Osteoblast (primary cell): ENCODE measurements around the gene WDR91. TPM values are rescaled to one million over a fixed set of nuclear protein-coding genes. Genes with fewer than 3 reads are reported as not detected.
A peak's percentile ranks its signal among the peaks of the same experiment; 100 is the strongest.
"Not testable (repeated sequence)": the region's sequence is repeated elsewhere in the genome, so short reads cannot be mapped to it uniquely, and the experiment has no call there.

Experiments
- DNase-seq: peaks from one replicate; pipeline ENCODE4 v3.0.0; 2011; ENCODE audit warnings: low spot score, mixed read lengths; ENCODE audit not compliant: insufficient read length; ENCODE audit errors: missing footprints
- H2AFZ ChIP-seq: 2 replicates; pipeline ENCODE4 v1.6.0; 2011; ENCODE audit warnings: mild to moderate bottlenecking, low read length
- H3K27ac ChIP-seq: 2 replicates; pipeline ENCODE4 v1.5.1; 2011; ENCODE audit warnings: mild to moderate bottlenecking, low read depth, low read length, moderate library complexity
- H3K27me3 ChIP-seq: 2 replicates; pipeline ENCODE4 v1.6.0; 2012; ENCODE audit warnings: mild to moderate bottlenecking, control low read depth, inconsistent platforms, low read length, moderate library complexity; ENCODE audit not compliant: insufficient read depth
- H3K36me3 ChIP-seq: 2 replicates; pipeline ENCODE4 v1.5.1; 2011; ENCODE audit warnings: mild to moderate bottlenecking, low read length, control low read depth, moderate library complexity; ENCODE audit not compliant: insufficient read depth
- H3K4me1 ChIP-seq: 2 replicates; pipeline ENCODE4 v1.5.1; 2011; ENCODE audit warnings: mild to moderate bottlenecking, low read length, control low read depth, moderate library complexity; ENCODE audit not compliant: insufficient read depth
- H3K4me2 ChIP-seq: 2 replicates; pipeline ENCODE4 v1.6.0; 2011; ENCODE audit warnings: mild to moderate bottlenecking, low read length; ENCODE audit not compliant: insufficient read depth
- H3K4me3 ChIP-seq: fragments of 200-600 bp; sonication (generic); 3 replicates; pipeline ENCODE4 v1.5.1; 2012; ENCODE audit warnings: mild to moderate bottlenecking, low read length, inconsistent platforms; ENCODE audit not compliant: insufficient read depth
- H3K79me2 ChIP-seq: 2 replicates; pipeline ENCODE4 v1.6.0; 2012; ENCODE audit warnings: mild to moderate bottlenecking, low read length, control low read depth, inconsistent platforms; ENCODE audit not compliant: insufficient read depth
- H3K9me3 ChIP-seq: 2 replicates; pipeline ENCODE4 v1.5.1; 2011; ENCODE audit warnings: low read depth, low read length, control low read depth
- H4K20me1 ChIP-seq: 2 replicates; pipeline ENCODE4 v1.6.0; 2012; ENCODE audit warnings: mild to moderate bottlenecking, low read length, control low read depth; ENCODE audit not compliant: insufficient read depth
- CTCF ChIP-seq: IDR thresholded peaks from 2 replicates; pipeline ENCODE4 v1.5.1; 2011; ENCODE audit warnings: mild to moderate bottlenecking, low read depth, low read length, moderate library complexity; ENCODE audit errors: extremely low read depth
- total RNA-seq: library from RNA; depleted of rRNA; stranded (reverse); fragments of >200 nt; gene quantifications from 2 replicates; pipeline ENCODE4 v1.2.3, GENCODE V29; 2012

Gene WDR91
- total RNA-seq, 1 donor, result 8.7 TPM

GRCh38 chr7:135217645-135218509, 6.6 kb upstream of the WDR91 start:
- no peaks in the 10 kb centered on the region for H3K36me3 ChIP-seq
- peaks cover 9% of the 10 kb centered on the region for H3K27me3 ChIP-seq
- H3K27ac ChIP-seq, result no peak overlapping the region
- H3K4me2 ChIP-seq, result no peak overlapping the region
- no peaks in the 10 kb centered on the region for H4K20me1 ChIP-seq
- no peak for TF ChIP-seq CTCF
- no peak overlapping the region for H3K4me3 ChIP-seq
- no peak overlapping the region for H2AFZ ChIP-seq
- no peaks in the 10 kb centered on the region for H3K9me3 ChIP-seq
- no peaks in the 10 kb centered on the region for H3K4me1 ChIP-seq
- DNase-seq, result no peak
- no peaks in the 10 kb centered on the region for H3K79me2 ChIP-seq

- DNase-seq, result no peak
These were observed 4.4 kb upstream of the WDR91 start for GRCh38 chr7:135215698-135216097.

DNA sequence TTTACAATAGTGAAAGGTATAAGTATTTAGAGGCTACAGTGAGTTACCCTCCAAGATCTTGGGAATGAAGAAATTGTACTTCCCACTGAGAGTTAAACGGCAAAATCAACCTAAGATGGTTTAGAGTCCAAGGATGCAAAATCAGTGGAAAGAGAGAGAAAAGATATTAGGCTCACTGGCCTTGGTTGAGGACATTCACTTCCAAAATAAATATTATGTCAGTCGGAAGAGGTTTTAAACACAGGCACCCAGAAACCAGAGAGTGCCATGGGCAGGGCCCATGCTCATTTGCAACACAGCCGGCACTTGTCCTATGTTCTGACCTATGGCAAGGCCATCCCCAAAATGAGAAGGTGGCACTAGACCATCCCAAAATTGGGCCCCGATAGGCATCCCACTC, 3.9 kb upstream of the WDR91 start:
- Histone ChIP-seq H3K4me1 (peaks cover 10% of the 10 kb centered on the region), H3K4me2 (no peak overlapping the region), H2AFZ (peak overlapping the region; percentile 42), H3K4me3 (no peak overlapping the region), H3K27me3 (peaks cover 9% of the 10 kb centered on the region), H4K20me1 (no peaks in the 10 kb centered on the region), H3K9me3 (no peaks in the 10 kb centered on the region), H3K27ac (no peak overlapping the region), H3K36me3 (no peaks in the 10 kb centered on the region), H3K79me2 (peaks cover 6% of the 10 kb centered on the region)
- TF ChIP-seq CTCF, result no peak
- DNase-seq, result no peak

More at GRCh38 chr7:135215698-135216097, 4.4 kb upstream of the WDR91 start:
- Histone ChIP-seq H3K4me2 (no peak overlapping the region), H3K79me2 (peaks cover 3% of the 10 kb centered on the region), H4K20me1 (no peaks in the 10 kb centered on the region), H3K4me1 (peaks cover 7% of the 10 kb centered on the region), H3K9me3 (no peaks in the 10 kb centered on the region), H3K4me3 (no peak overlapping the region), H3K36me3 (no peaks in the 10 kb centered on the region), H2AFZ (no peak overlapping the region), H3K27ac (no peak overlapping the region), H3K27me3 (peaks cover 9% of the 10 kb centered on the region)
- no peak for TF ChIP-seq CTCF

DNA sequence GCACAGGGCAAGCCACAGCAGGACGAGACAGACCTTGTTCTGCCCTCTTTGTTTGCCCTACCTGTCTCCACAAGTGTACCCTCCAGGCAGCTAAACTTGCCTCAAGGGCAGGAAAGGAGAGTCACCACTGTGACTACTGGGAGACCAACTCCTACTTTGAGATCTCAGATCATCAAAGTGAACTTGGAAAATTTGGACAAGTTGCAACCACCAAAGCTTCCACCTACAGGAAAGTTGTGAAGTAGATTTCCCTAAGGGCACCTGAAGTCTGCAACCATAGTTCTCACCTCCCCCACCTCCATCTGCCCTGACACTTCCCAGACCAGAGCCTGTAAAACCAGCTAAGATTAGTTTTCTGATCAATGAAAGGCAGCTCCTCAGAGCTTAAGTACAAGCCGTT, 2.5 kb upstream of the WDR91 start:
- no peaks in the 10 kb centered on the region for H3K9me3 ChIP-seq
- peaks cover 6% of the 10 kb centered on the region for H3K79me2 ChIP-seq
- no peaks in the 10 kb centered on the region for H3K27me3 ChIP-seq
- peaks cover 10% of the 10 kb centered on the region for H3K4me1 ChIP-seq
- no peak for TF ChIP-seq CTCF
- H4K20me1 ChIP-seq, result no peaks in the 10 kb centered on the region
- no peak overlapping the region for H3K4me2 ChIP-seq
- H2AFZ ChIP-seq, result no peak overlapping the region
- H3K4me3 ChIP-seq, result no peak overlapping the region
- no peak for DNase-seq
- H3K36me3 ChIP-seq, result no peaks in the 10 kb centered on the region
- H3K27ac ChIP-seq, result no peak overlapping the region

DNA sequence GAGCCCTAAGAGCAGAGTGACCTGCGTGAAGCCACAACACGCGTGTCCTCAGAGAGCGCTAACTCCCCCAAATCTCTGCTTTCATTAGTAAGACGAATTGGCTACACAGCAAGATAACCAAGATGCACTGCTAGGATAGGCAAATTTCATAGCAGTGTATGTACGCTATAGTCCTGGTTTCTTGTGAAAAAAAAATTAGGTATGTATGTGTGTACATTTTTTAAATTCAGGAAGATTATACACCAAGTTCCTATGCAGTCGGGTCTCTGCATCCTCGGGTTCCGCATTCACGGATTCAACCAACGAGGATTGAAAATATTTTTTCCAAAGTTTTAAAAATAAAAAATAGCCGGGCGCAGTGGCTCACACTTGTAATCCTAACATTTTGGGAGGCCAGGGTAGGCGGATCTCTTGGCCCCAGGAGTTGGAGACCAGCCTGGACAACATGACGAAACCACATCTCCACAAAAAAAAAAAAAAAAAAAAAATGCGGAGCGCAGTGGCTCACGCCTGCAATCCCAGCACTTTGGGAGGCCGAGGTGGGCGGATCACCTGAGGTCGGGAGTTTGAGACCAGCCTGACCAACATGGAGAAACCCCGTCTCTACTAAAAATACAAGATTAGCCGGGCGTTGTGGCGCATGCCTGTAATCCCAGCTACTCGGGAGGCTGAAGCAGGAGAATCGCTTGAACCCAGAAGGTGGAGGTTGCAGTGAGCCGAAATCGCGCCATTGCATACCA, 790 bp upstream of the WDR91 start:
- H3K4me3 ChIP-seq, result peak overlapping the region; percentile 85

More for the DNA sequence above, 790 bp upstream of the WDR91 start:
- H3K27me3 ChIP-seq, H3K79me2 ChIP-seq, H3K36me3 ChIP-seq, H3K9me3 ChIP-seq, H4K20me1 ChIP-seq, H3K4me1 ChIP-seq: not testable (repeated sequence)
- peak overlapping the region; percentile 99 for H3K4me2 ChIP-seq
- peak; percentile 87 for DNase-seq
- peak overlapping the region; percentile 90 for H3K27ac ChIP-seq
- H2AFZ ChIP-seq, result peak overlapping the region; percentile 100
